HepG2 (cell line): ENCODE results near the gene PNLDC1. TPM values are rescaled to one million over a fixed set of nuclear protein-coding genes. Genes with fewer than 3 reads are reported as not detected.
A peak's percentile ranks its signal among the peaks of the same experiment; 100 is the strongest.

Source experiments
- GATAD1 ChIP-seq: IDR thresholded peaks from 2 replicates; pipeline ENCODE4 v1.6.1; 2016; ENCODE audit warnings: missing genetic modification reagents, missing compliant biosample characterization
- GATAD2A ChIP-seq: IDR thresholded peaks from 2 replicates; pipeline ENCODE4 v1.6.1; 2016
- HNRNPH1 ChIP-seq: fragments of 200-400 bp; formaldehyde crosslinking; optimal IDR thresholded peaks from 2 replicates; pipeline ENCODE3; 2017; ENCODE audit warnings: mild to moderate bottlenecking, low read depth, low read length
- KAT7 ChIP-seq: IDR thresholded peaks from 2 replicates; pipeline ENCODE4 v1.6.1; 2018; ENCODE audit warnings: borderline replicate concordance, missing compliant biosample characterization
- SP5 ChIP-seq: IDR thresholded peaks from 2 replicates; pipeline ENCODE4 v1.6.1; 2016; ENCODE audit warnings: low read depth, borderline replicate concordance
- STAG1 ChIP-seq: sonication (generic); formaldehyde crosslinking; IDR thresholded peaks from 2 replicates; pipeline ENCODE4 v1.4.0; 2020; ENCODE audit warnings: missing genetic modification reagents
- TAF1 ChIP-seq: sonication (generic); formaldehyde crosslinking; IDR thresholded peaks from 2 replicates; pipeline ENCODE4 v1.4.0; 2020; ENCODE audit warnings: missing genetic modification reagents
- TFE3 ChIP-seq: IDR thresholded peaks from 2 replicates; pipeline ENCODE4 v1.6.1; 2016
- TRIM22 ChIP-seq: fragments of 450-650 bp; IDR thresholded peaks from 2 replicates; pipeline ENCODE4 v1.6.1; 2017
- ZBTB49 ChIP-seq: sonication (generic); formaldehyde crosslinking; IDR thresholded peaks from 2 replicates; pipeline ENCODE4 v1.4.0; 2020; ENCODE audit warnings: missing genetic modification reagents, borderline replicate concordance
- ZBTB7A ChIP-seq: sonication (generic); formaldehyde crosslinking; IDR thresholded peaks from 2 replicates; pipeline ENCODE4 v1.8.0; 2022; ENCODE audit warnings: mild to moderate bottlenecking, missing genetic modification reagents
- ZBTB7B ChIP-seq: sonication (generic); formaldehyde crosslinking; IDR thresholded peaks from 2 replicates; pipeline ENCODE4 v1.4.0; 2020; ENCODE audit warnings: missing genetic modification reagents
- ZC3H4 ChIP-seq: sonication (generic); formaldehyde crosslinking; IDR thresholded peaks from 2 replicates; pipeline ENCODE4 v1.4.0; 2020; ENCODE audit warnings: missing genetic modification reagents, borderline replicate concordance
- ZFX ChIP-seq: sonication (generic); formaldehyde crosslinking; IDR thresholded peaks from 2 replicates; pipeline ENCODE4 v1.4.0; 2020; ENCODE audit warnings: mild to moderate bottlenecking, low read depth, missing genetic modification reagents, moderate library complexity
- ZNF280D ChIP-seq: sonication (generic); formaldehyde crosslinking; IDR thresholded peaks from 2 replicates; pipeline ENCODE4 v1.5.1; 2020; ENCODE audit warnings: mild to moderate bottlenecking, missing genetic modification reagents
- ZNF441 ChIP-seq: sonication (generic); formaldehyde crosslinking; IDR thresholded peaks from 2 replicates; pipeline ENCODE4 v1.7.0; 2021; ENCODE audit warnings: missing genetic modification reagents, borderline replicate concordance
- ZNF496 ChIP-seq: sonication (generic); formaldehyde crosslinking; IDR thresholded peaks from 2 replicates; pipeline ENCODE4 v1.8.1; 2023; ENCODE audit warnings: mild to moderate bottlenecking, moderate library complexity, missing genetic modification reagents; ENCODE audit not compliant: insufficient replicate concordance
- ZNF543 ChIP-seq: sonication (generic); formaldehyde crosslinking; IDR thresholded peaks from 2 replicates; pipeline ENCODE4 v1.4.0; 2020; ENCODE audit warnings: mild to moderate bottlenecking, missing genetic modification reagents
- ZNF639 ChIP-seq: conservative IDR thresholded peaks from 2 replicates; pipeline ENCODE4 v1.6.1; 2018; ENCODE audit warnings: missing genetic modification reagents
- ZNF746 ChIP-seq: sonication (generic); formaldehyde crosslinking; IDR thresholded peaks from 2 replicates; pipeline ENCODE4 v1.8.0; 2022; ENCODE audit warnings: mild to moderate bottlenecking, missing genetic modification reagents
- ZZZ3 ChIP-seq: sonication (generic); formaldehyde crosslinking; IDR thresholded peaks from 2 replicates; pipeline ENCODE4 v1.4.0; 2020; ENCODE audit warnings: missing genetic modification reagents, mild to moderate bottlenecking, borderline replicate concordance
- polyA plus RNA-seq, 8 experiments: library from polyadenylated mRNA; depleted of rRNA in 3 of 8; stranded (reverse) in 7 of 8; unstranded in 1 of 8; fragments of >200 nt; fragmentation: Illumina TruSeq in 4 of 8; extraction: Trizol in 4 of 8; gene quantifications; 2 replicates each; pipeline versions ENCODE4 v1.2.1 to v1.2.3, GENCODE V29; 2011 to 2016; ENCODE audit warnings: low read depth in 4 of 8, missing spikeins in 1 of 8, mixed read lengths in 1 of 8; ENCODE audit not compliant: insufficient read depth in 1 of 8
- total RNA-seq, 5 experiments: library from RNA; depleted of rRNA; stranded (reverse); fragments of >200 nt; fragmentation: Illumina TruSeq; extraction: Trizol; gene quantifications; 2 replicates each; pipeline ENCODE4 v1.2.3, GENCODE V29; 2016; ENCODE audit warnings: low read depth in 1 of 5

Gene PNLDC1
- total and polyA plus RNA-seq, 2 of the 13 experiments (the other 11 are each of a cell fraction or from before 2014, with no cell fraction given) = not detected

GRCh38 chr6:159790149-159790955 lies 9.7 kb upstream of the PNLDC1 start, which contains the start of gene MRPL18 (continued):
- TF ChIP-seq ZNF639 (no peak), TFE3 (no peak), ZBTB7B (CRISPR knock-in tag) (no peak), ZFX (CRISPR knock-in tag) (peak; percentile 48), GATAD2A (CRISPR knock-in tag) (no peak), ZNF280D (CRISPR knock-in tag) (no peak), STAG1 (0 out of 2 replicates have a peak, but pooled peaks have one; percentile 3), ZNF441 (CRISPR knock-in tag) (no peak; the same call in 1 of the 2 replicates), ZBTB7A (CRISPR knock-in tag) (no peak), SP5 (no peak), TRIM22 (no peak), HNRNPH1 (no peak), GATAD1 (CRISPR knock-in tag) (peak; percentile 90), KAT7 (CRISPR knock-in tag) (0 out of 2 replicates have a peak, but pooled peaks have one; percentile 46), TAF1 (CRISPR knock-in tag) (peak; percentile 85), ZNF543 (CRISPR knock-in tag) (no peak), ZBTB49 (no peak), ZNF746 (CRISPR knock-in tag) (peak; percentile 35; the same call in 1 of the 2 replicates), ZZZ3 (peak; percentile 73; the same call in 1 of the 2 replicates), ZC3H4 (CRISPR knock-in tag) (no peak), ZNF496 (CRISPR knock-in tag) (no peak)
